Smooth muscle cell (in vitro differentiated cells): ENCODE measurements around the gene CDC42BPG. TPM values are rescaled to one million over a fixed set of nuclear protein-coding genes. Genes with fewer than 3 reads are reported as not detected.

Experiments used
- DNase-seq: peaks from one replicate; lab custom pipeline; 2025; ENCODE audit not compliant: unreplicated experiment; lab: John Stamatoyannopoulos, UW
- H2AFZ ChIP-seq: fragments of 200-600 bp; sonication (generic); 2 replicates; pipeline ENCODE4 v1.6.0; 2016; ENCODE audit warnings: antibody characterized with exemption, low read depth, mild to moderate bottlenecking
- H3F3A ChIP-seq: fragments of 200-600 bp; sonication (generic); 2 replicates; pipeline ENCODE4 v1.6.0; 2017; ENCODE audit warnings: antibody characterized with exemption, low read depth
- H3K27ac ChIP-seq: fragments of 200-600 bp; sonication (generic); 2 replicates; pipeline ENCODE4 v1.5.1; 2016; ENCODE audit warnings: low read depth, mild to moderate bottlenecking
- H3K27me3 ChIP-seq: fragments of 200-600 bp; sonication (generic); 2 replicates; pipeline ENCODE4 v1.6.1; 2016; ENCODE audit warnings: low read depth, mild to moderate bottlenecking
- H3K36me3 ChIP-seq: fragments of 200-600 bp; sonication (generic); 2 replicates; pipeline ENCODE4 v1.5.1; 2016; ENCODE audit warnings: low read depth
- H3K4me1 ChIP-seq: fragments of 200-600 bp; sonication (generic); 2 replicates; pipeline ENCODE4 v1.5.1; 2016; ENCODE audit warnings: low read depth
- H3K4me2 ChIP-seq: fragments of 200-600 bp; sonication (generic); 2 replicates; pipeline ENCODE4 v1.6.0; 2016; ENCODE audit warnings: mild to moderate bottlenecking
- H3K4me3 ChIP-seq: fragments of 200-600 bp; sonication (generic); 2 replicates; pipeline ENCODE4 v1.5.1; 2016; ENCODE audit warnings: mild to moderate bottlenecking
- H3K79me2 ChIP-seq: fragments of 200-600 bp; sonication (generic); 2 replicates; pipeline ENCODE4 v1.6.0; 2016; ENCODE audit warnings: low read depth, mild to moderate bottlenecking
- H3K9ac ChIP-seq: fragments of 200-600 bp; sonication (generic); 2 replicates; pipeline ENCODE4 v1.6.0; 2016; ENCODE audit warnings: low read depth
- H3K9me3 ChIP-seq: fragments of 200-600 bp; sonication (generic); replicated peaks from 2 replicates; pipeline ENCODE4 v1.5.1; 2016; ENCODE audit warnings: low read depth
- H4K20me1 ChIP-seq: fragments of 200-600 bp; sonication (generic); 2 replicates; pipeline ENCODE4 v1.6.0; 2016; ENCODE audit warnings: low read depth
- WGBS: methylation state at CpG from one replicate; pipeline ENCODE4 v1.1.7; 2016; ENCODE audit warnings: low lambda C conversion rate; 5-methylcytosine and 5-hydroxymethylcytosine counted together
- polyA plus RNA-seq: library from polyadenylated mRNA; unstranded; fragments of >200 nt; fragmentation: Nextera tagmentation; extraction: Ambion mirVana; gene quantifications from 2 replicates; pipeline ENCODE4 v1.2.1, GENCODE V29; 2016
- total RNA-seq: library from RNA; depleted of rRNA; stranded (reverse); fragments of >200 nt; gene quantifications from 2 replicates; pipeline ENCODE4 v1.2.3, GENCODE V29; 2014
- TF ChIP-seq, protein P1 (sequence below): fragments of 200-600 bp; sonication (generic); IDR thresholded peaks from 2 replicates; pipeline ENCODE4 v1.5.1; 2017; ENCODE audit warnings: borderline replicate concordance, mild to moderate bottlenecking, antibody characterized with exemption; ENCODE audit not compliant: insufficient read depth, poor library complexity, severe bottlenecking

The CDC42BPG gene
- total and polyA plus RNA-seq, 2 experiments from 2014 or later, result 1.7 to 4.7 TPM

DNA sequence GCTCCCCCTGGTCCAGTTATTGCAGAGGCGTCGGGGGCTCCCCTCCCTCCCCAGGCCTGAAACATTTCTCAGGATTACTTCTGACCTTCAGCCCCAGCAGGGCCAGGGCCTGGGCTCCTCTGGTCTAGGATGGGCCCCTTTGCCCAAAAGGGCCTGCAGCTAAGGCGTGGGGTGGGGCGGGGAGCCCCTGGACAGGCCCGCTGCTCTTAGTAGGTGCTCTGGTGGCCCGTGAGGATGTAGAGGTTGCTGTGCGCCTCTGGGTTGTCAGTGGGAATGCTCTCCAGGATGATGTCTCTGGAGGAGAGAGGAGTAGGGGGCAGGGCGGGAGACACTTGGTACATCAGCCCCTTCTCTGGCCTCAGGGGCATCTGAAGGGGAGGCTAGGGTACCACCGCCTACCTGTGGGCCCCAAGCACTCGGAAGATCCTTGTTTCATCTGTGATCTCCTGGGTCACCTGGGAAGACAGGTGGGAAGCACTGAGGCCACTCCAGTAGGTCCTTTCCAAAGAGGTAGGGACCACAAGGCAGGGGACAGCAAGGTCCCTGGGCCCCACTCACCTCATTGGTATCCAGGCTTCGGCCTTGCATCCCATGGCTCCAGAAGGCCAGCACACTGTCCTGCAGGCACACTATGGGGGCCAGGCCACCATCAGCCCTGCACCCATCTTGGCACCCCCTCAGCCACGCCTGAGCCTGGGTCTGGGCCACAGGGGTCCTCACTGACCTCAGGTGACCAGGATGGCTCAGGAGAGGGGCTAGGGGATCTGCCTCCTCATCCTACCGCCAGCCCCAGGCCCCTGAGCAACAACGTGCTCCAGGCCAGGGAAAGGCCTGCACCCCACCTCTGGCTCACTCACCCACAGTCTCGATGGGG, 54.9 kb downstream of the CDC42BPG start:
- Histone ChIP-seq H4K20me1 (no peaks in the 10 kb centered on the region), H3K79me2 (no peaks in the 10 kb centered on the region), H3K9ac (no peak overlapping the region), H3K4me2 (no peak overlapping the region), H3K36me3 (no peaks in the 10 kb centered on the region), H3K4me3 (no peak overlapping the region), H3K9me3 (no peaks in the 10 kb centered on the region), H3K27me3 (no peaks in the 10 kb centered on the region), H2AFZ (no peak overlapping the region), H3F3A (no peaks in the 10 kb centered on the region), H3K4me1 (no peaks in the 10 kb centered on the region), H3K27ac (no peak overlapping the region)
- no peak for DNase-seq
- 97% methylated on average over 15 of the region's 15 CpGs for WGBS
- TF ChIP-seq, protein P1, sequence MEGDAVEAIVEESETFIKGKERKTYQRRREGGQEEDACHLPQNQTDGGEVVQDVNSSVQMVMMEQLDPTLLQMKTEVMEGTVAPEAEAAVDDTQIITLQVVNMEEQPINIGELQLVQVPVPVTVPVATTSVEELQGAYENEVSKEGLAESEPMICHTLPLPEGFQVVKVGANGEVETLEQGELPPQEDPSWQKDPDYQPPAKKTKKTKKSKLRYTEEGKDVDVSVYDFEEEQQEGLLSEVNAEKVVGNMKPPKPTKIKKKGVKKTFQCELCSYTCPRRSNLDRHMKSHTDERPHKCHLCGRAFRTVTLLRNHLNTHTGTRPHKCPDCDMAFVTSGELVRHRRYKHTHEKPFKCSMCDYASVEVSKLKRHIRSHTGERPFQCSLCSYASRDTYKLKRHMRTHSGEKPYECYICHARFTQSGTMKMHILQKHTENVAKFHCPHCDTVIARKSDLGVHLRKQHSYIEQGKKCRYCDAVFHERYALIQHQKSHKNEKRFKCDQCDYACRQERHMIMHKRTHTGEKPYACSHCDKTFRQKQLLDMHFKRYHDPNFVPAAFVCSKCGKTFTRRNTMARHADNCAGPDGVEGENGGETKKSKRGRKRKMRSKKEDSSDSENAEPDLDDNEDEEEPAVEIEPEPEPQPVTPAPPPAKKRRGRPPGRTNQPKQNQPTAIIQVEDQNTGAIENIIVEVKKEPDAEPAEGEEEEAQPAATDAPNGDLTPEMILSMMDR, result no peak

DNA sequence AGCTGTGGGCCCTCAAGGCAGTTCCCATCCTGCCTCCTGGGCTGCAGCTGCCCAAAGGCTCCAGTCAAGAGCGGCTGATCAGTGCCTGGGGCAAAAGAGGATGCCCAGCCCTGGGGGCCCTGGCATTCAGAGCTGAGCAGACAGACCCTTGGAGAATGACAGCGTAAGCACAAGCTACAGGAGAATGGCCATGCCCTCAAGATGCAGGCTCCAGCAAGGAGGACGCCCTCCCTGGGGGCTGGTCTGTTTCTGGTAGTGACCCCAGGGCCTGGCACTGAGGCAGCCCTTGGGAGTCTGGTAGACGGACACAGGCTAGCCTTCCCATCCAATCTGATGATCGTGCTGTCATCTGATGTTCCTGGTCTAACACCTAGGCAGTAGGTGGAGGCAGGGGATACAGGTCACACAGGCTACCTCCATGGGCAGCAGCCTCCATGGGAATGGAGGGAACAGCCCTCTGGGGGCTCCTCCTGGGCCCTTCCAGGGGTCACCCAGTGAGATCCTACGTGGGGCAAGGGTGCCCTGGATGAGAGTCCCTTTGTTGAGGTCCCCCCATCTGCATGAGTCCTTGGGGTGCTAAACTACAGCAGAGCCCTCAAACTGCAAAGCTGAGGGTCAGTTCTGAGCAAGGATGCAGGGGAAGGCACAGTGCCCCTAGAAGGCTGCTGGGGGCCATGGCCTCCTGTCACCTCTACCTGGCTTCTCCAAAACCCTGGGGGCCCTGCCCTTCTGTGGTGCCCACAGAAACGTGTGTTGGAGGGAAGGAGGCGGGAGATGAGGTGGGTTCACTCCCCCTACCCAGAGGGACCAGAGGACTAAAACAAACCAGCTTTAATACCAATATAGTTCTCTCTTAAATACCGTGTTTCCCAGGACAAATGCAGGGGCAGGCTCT, 55.9 kb downstream of the CDC42BPG start:
- Histone ChIP-seq H3K27ac (no peak overlapping the region), H4K20me1 (no peaks in the 10 kb centered on the region), H3K27me3 (no peaks in the 10 kb centered on the region), H3K9ac (no peak overlapping the region), H3K4me1 (no peaks in the 10 kb centered on the region), H3K9me3 (no peaks in the 10 kb centered on the region), H3K4me2 (no peak overlapping the region), H3K4me3 (no peak overlapping the region), H3F3A (no peaks in the 10 kb centered on the region), H2AFZ (no peak overlapping the region), H3K79me2 (no peaks in the 10 kb centered on the region), H3K36me3 (no peaks in the 10 kb centered on the region)
- TF ChIP-seq, protein P1, result no peak
- no peak for DNase-seq
- 91% methylated on average over 9 of the region's 9 CpGs for WGBS

DNA sequence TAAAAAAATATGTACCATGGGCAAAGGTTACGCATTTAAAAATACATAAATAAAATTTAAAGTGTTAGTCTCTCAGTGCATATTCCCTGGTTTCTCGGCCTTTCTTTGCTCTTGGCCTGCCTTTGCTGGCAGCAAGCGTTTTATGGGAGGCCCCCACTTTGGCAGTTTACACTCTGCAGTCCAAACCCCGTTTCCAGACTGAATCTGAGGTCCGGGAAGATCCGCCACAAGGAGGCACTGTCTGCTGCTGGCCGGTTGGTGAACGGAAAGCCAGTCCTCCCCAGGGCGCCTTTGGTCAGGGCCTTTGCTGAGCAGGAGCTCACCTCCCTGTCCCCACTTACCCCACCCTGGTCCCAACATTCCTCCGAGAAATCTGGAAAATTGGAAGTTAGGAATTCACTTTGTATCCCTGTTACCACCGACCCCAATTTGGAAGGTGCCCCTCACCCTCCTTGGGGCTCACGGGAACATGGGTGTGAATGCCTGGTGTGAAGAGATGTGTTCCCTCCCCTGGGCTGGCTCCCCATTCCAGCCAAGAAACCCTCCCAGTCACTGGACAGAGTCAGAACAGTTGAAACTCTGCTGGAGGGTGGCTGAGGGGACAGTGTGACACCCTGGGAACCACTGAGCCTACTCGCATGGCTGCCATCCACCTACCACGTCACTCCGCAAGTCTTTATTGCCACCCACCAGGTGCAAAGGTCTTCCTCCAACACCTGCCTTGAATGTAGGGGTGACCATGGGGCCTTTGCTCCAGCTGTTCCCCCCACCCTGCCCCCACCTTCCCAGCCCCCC, 56.7 kb downstream of the CDC42BPG start:
- Histone ChIP-seq H3K27me3 (no peaks in the 10 kb centered on the region), H3K4me3 (no peak overlapping the region), H3K9me3 (no peaks in the 10 kb centered on the region), H2AFZ (no peak overlapping the region), H3K27ac (no peak overlapping the region), H3K4me1 (no peaks in the 10 kb centered on the region), H3K9ac (no peak overlapping the region), H3K4me2 (no peak overlapping the region), H3F3A (no peaks in the 10 kb centered on the region), H3K36me3 (no peaks in the 10 kb centered on the region), H3K79me2 (no peaks in the 10 kb centered on the region), H4K20me1 (no peaks in the 10 kb centered on the region)
- TF ChIP-seq, protein P1, result peak; percentile 68
- DNase-seq, result no peak
- 56% methylated on average over 15 of the region's 15 CpGs for WGBS
